Endothelial cell of umbilical vein (primary cell): ENCODE results near the gene THBS4. TPM values are rescaled to one million over a fixed set of nuclear protein-coding genes. Genes with fewer than 3 reads are reported as not detected.

Experiments used
- BruUV-seq: library from RNA; stranded (reverse); fragments of 400-500 nt; replicated peaks from 2 replicates; lab custom pipeline; 2021; lab: Mats Ljungman, UMichigan
- CTCF ChIA-PET: fragments of 300-600, 350-600 bp; sonication (Branson Sonifier 250); formaldehyde crosslinking; loops from one replicate; lab custom pipeline; 2021; ENCODE audit warnings: antibody characterized with exemption, inconsistent platforms; lab: Charles Lee
- POLR2A ChIA-PET: fragments of 300-600, 350-600 bp; sonication (Branson Sonifier 250); formaldehyde crosslinking; loops from one replicate; lab custom pipeline; 2021; ENCODE audit warnings: antibody characterized with exemption, inconsistent platforms; lab: Charles Lee
- DNase-seq: peaks from one replicate; pipeline ENCODE4 v3.0.0-alpha.2; 2011; ENCODE audit warnings: low read depth, low spot score
- FAIRE-seq: peaks from 2 replicates; lab custom pipeline; 2011; peaks lifted over from hg19 to GRCh38; lab: Jason Lieb, UNC
- H2AFZ ChIP-seq: 2 replicates; pipeline ENCODE4 v1.6.0; 2012; ENCODE audit warnings: low read depth, low read length, control low read depth, inconsistent platforms
- H3K27ac ChIP-seq: 2 replicates; pipeline ENCODE4 v1.5.1; 2011; ENCODE audit warnings: low read depth, mild to moderate bottlenecking, control low read depth, low read length, moderate library complexity; ENCODE audit not compliant: insufficient read depth
- H3K27me3 ChIP-seq, 2 experiments: 2 replicates each; pipeline versions ENCODE4 v1.6.0 to v1.6.1; 2011; ENCODE audit warnings: low read length in 2 of 2, mixed read lengths in 1 of 2; ENCODE audit not compliant: control insufficient read depth in 2 of 2, insufficient read depth in 2 of 2
- H3K36me3 ChIP-seq, 2 experiments: 2 replicates in 1 of 2; 3 replicates in 1 of 2; pipeline ENCODE4 v1.5.1; 2011; ENCODE audit warnings: low read length in 2 of 2, mild to moderate bottlenecking in 1 of 2, moderate library complexity in 1 of 2; ENCODE audit not compliant: control insufficient read depth in 2 of 2, insufficient read depth in 2 of 2; ENCODE audit errors: extremely low read depth in 1 of 2
- H3K4me1 ChIP-seq: 3 replicates; pipeline ENCODE4 v1.5.1; 2011; ENCODE audit warnings: mild to moderate bottlenecking, low read length; ENCODE audit not compliant: control insufficient read depth, insufficient read depth; ENCODE audit errors: extremely low read depth
- H3K4me2 ChIP-seq: 2 replicates; pipeline ENCODE4 v1.6.1; 2011; ENCODE audit warnings: low read length, control low read depth, mixed read lengths; ENCODE audit not compliant: insufficient read depth
- H3K4me3 ChIP-seq, 3 experiments: fragments of 200-600 bp in 1 of 3; sonication (generic), shearing (Covaris generic) in 1 of 3; replicated peaks in 1 of 3; 2 replicates each; pipeline ENCODE4 v1.5.1; 2011 to 2016; ENCODE audit warnings: control low read depth in 3 of 3, low read length in 3 of 3, mild to moderate bottlenecking in 2 of 3, inconsistent platforms in 1 of 3, low read depth in 1 of 3, moderate library complexity in 1 of 3; ENCODE audit not compliant: insufficient read depth in 1 of 3
- H3K79me2 ChIP-seq: 2 replicates; pipeline ENCODE4 v1.6.0; 2012; ENCODE audit warnings: low read length, inconsistent platforms; ENCODE audit not compliant: control insufficient read depth, insufficient read depth
- H3K9ac ChIP-seq: replicated peaks from 2 replicates; pipeline ENCODE3; 2011; ENCODE audit warnings: low read length, control low read depth; ENCODE audit not compliant: insufficient read depth; ENCODE audit errors: extremely low read depth
- H3K9me1 ChIP-seq: replicated peaks from 3 replicates; pipeline ENCODE4 v1.6.0; 2011; ENCODE audit warnings: mild to moderate bottlenecking, low read length; ENCODE audit not compliant: control insufficient read depth, insufficient read depth; ENCODE audit errors: extremely low read depth
- H3K9me3 ChIP-seq: replicated peaks from 2 replicates; pipeline ENCODE4 v1.5.1; 2012; ENCODE audit warnings: low read length, inconsistent platforms; ENCODE audit not compliant: control insufficient read depth, insufficient read depth
- H4K20me1 ChIP-seq: replicated peaks from 2 replicates; pipeline ENCODE3; 2011; ENCODE audit warnings: mild to moderate bottlenecking, low read length; ENCODE audit not compliant: control insufficient read depth, insufficient read depth; ENCODE audit errors: extremely low read depth
- CTCF ChIP-seq, 2 donors: IDR thresholded peaks; 1 replicate in 1 of 2; 2 replicates in 1 of 2; pipeline ENCODE4 v1.5.1; 2011; ENCODE audit warnings: low read length in 2 of 2, mild to moderate bottlenecking in 2 of 2, moderate library complexity in 2 of 2, control low read depth in 1 of 2, inconsistent platforms in 1 of 2, low read depth in 1 of 2; ENCODE audit not compliant: insufficient read depth in 1 of 2; ENCODE audit errors: extremely low read depth in 1 of 2
- EZH2 ChIP-seq: IDR thresholded peaks from 2 replicates; pipeline ENCODE4 v1.6.1; 2012; ENCODE audit warnings: borderline replicate concordance, low read depth, mild to moderate bottlenecking, moderate library complexity, low read length, inconsistent platforms; ENCODE audit not compliant: severe bottlenecking
- FOS ChIP-seq: IDR thresholded peaks from 2 replicates; pipeline ENCODE4 v1.6.1; 2011; ENCODE audit warnings: mild to moderate bottlenecking, low read length, moderate library complexity, borderline replicate concordance; ENCODE audit not compliant: insufficient read depth
- GATA2 ChIP-seq: IDR thresholded peaks from 2 replicates; pipeline ENCODE4 v1.7.0; 2011; ENCODE audit warnings: low read depth, mild to moderate bottlenecking, moderate library complexity, mixed read lengths, low read length; ENCODE audit not compliant: insufficient read length, insufficient read depth
- JUN ChIP-seq: IDR thresholded peaks from 2 replicates; pipeline ENCODE4 v1.6.1; 2011; ENCODE audit warnings: borderline replicate concordance, low read depth; ENCODE audit not compliant: insufficient read length, insufficient read depth
- MAX ChIP-seq: IDR thresholded peaks from 2 replicates; pipeline ENCODE4 v1.6.1; 2011; ENCODE audit not compliant: insufficient read depth, insufficient read length
- MYC ChIP-seq: IDR thresholded peaks from one replicate; pipeline ENCODE4 v1.6.1; 2011; ENCODE audit warnings: mild to moderate bottlenecking, low read depth, low read length
- POLR2A ChIP-seq: IDR thresholded peaks from 2 replicates; pipeline ENCODE4 v1.6.1; 2012; ENCODE audit warnings: low read depth, mild to moderate bottlenecking, control low read depth, low read length
- POLR2AphosphoS5 ChIP-seq: IDR thresholded peaks from 2 replicates; pipeline ENCODE4 v1.6.1; 2012; ENCODE audit warnings: low read depth, mild to moderate bottlenecking, control low read depth, low read length, moderate library complexity; ENCODE audit not compliant: insufficient read depth
- dilution Hi-C: fragments of 300-500 bp; cut with MboI; formaldehyde crosslinking; loops from one replicate; pipeline ENCODE4 v1.15.0; 2019; ENCODE audit warnings: low sequenced_read_pairs; ENCODE audit not compliant: extremely low pct_ligation_motif_present
- intact Hi-C: fragments of 100-400 bp; cut with micrococcal nuclease; formaldehyde crosslinking; loops from one replicate; pipeline ENCODE4 v1.10.0; 2022
- polyA plus RNA-seq, 4 experiments: library from polyadenylated mRNA; depleted of rRNA in 3 of 4; stranded (reverse) in 3 of 4; unstranded in 1 of 4; fragments of >200 nt; gene quantifications; 2 replicates each; pipeline versions ENCODE4 v1.2.1 to v1.2.3, GENCODE V29; 2011 to 2012; ENCODE audit warnings: missing spikeins in 1 of 4
- total RNA-seq: library from RNA; stranded (reverse); gene quantifications from 2 replicates; pipeline ENCODE4 v1.2.3, GENCODE V29; 2021

Gene THBS4
- total and polyA plus RNA-seq, 2 donors (not counting 3 experiments of a cell fraction or from before 2014, with no cell fraction given), result not detected

- H2AFZ ChIP-seq, result no peak overlapping the region
- ChIA-PET CTCF (interaction anchor here (0.8 to 10.2 kb wide), 5 partner anchors 10 to 582 kb away, joined by 3 to 460 read pairs (median 24); no protein-coding TSS in a partner anchor), POLR2A (no interaction called here)
- dilution Hi-C loops (no loop called here), intact Hi-C loops (loop anchor here (1.0 to 10.0 kb wide), 7 partner anchors 166 to 1104 kb away; partner anchors contain the start of genes SERINC5 and ZFYVE16)
- H4K20me1 ChIP-seq, result no peaks in the 10 kb centered on the region
- H3K4me3 ChIP-seq, result no peak overlapping the region
- no peaks in the 10 kb centered on the region for H3K9me3 ChIP-seq
- no peaks in the 10 kb centered on the region for H3K9me1 ChIP-seq
- BruUV-seq, result no TSS peak
- no peaks in the 10 kb centered on the region for H3K36me3 ChIP-seq
- H3K9ac ChIP-seq, result no peak overlapping the region
- DNase-seq (no peak), FAIRE-seq (no peak)
- no peaks in the 10 kb centered on the region for H3K27me3 ChIP-seq
- no peaks in the 10 kb centered on the region for H3K4me1 ChIP-seq
- H3K79me2 ChIP-seq, result no peaks in the 10 kb centered on the region
- H3K4me2 ChIP-seq, result no peak overlapping the region
- TF ChIP-seq POLR2A (no peak), FOS (no peak), JUN (no peak), EZH2 (no peak), MYC (no peak), CTCF (IDR thresholded peaks at IDR 0.05; ENCODE audit: extremely low read depth in 1 of 2, insufficient read depth in 1 of 2, low read depth in 1 of 2, low read length in 2 of 2) (no peak), GATA2 (no peak), MAX (no peak), POLR2AphosphoS5 (no peak)
- no peak overlapping the region for H3K27ac ChIP-seq
Measured at GRCh38 chr5:80090884-80091166, 55.7 kb downstream of the THBS4 start.
